Subcutaneous preadipocyte (primary cell): ENCODE measurements around the gene UBE2U. TPM values are rescaled to one million over a fixed set of nuclear protein-coding genes. Genes with fewer than 3 reads are reported as not detected.

Source experiments
- total RNA-seq: library from RNA; depleted of rRNA; stranded (reverse); fragments of >200 nt; gene quantifications from 2 replicates; pipeline ENCODE4 v1.2.3, GENCODE V29; 2012

Gene UBE2U
- not detected in 2 replicates for total RNA-seq

DNA sequence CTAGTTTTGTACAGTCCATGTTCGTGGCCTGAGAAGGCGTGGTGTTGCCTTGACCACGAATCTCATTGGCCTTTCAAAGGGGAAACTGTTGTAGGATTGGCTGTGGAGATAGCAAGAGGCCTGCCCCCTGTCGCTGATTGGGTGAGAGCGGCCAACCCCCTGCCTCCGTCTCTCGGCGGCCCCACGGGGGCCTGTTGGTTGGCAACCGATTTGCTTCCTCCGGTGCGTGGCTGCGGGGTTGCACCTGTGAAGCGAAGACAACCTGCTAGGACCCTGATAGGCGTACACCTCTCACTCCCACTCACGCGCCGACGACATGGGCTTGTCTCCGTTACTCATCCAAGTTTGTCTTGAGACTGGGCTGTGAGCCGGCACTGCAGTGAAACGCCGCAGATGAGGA, at the start of gene UBE2U:
Gene UBE2U (plus strand): TSS at position 204 of the 400 bp plus-strand sequence. CDS start 428 bp downstream, outside the sequence.

